AG04449 (cell line): ENCODE data around the gene BRSK2.

Source experiments
- CTCF ChIA-PET: fragments of 350-600 bp; formaldehyde crosslinking; extraction: SDS; loops from one replicate; lab custom pipeline; 2021; ENCODE audit warnings: antibody characterized with exemption; lab: Yijun Ruan, JAX
- POLR2A ChIA-PET: fragments of 400-600, 350-600 bp; formaldehyde crosslinking; extraction: SDS; loops from one replicate; lab custom pipeline; 2020; ENCODE audit warnings: antibody characterized with exemption, inconsistent platforms; lab: Yijun Ruan, JAX
- DNase-seq: peaks from one replicate; pipeline ENCODE4 v3.0.0-alpha.2; 2010; ENCODE audit warnings: low read depth, low spot score
- H3K4me3 ChIP-seq: 2 replicates; pipeline ENCODE4 v1.5.1; 2011; ENCODE audit warnings: low read depth, mild to moderate bottlenecking, control low read depth, low read length
- CTCF ChIP-seq: IDR thresholded peaks from one replicate; pipeline ENCODE4 v1.5.1; 2011; ENCODE audit warnings: mild to moderate bottlenecking, moderate library complexity, low read length, control low read depth, inconsistent platforms; ENCODE audit not compliant: insufficient read depth; ENCODE audit errors: missing control alignments

Gene BRSK2

GRCh38 chr11:1469287-1469910, 79.7 kb downstream of the BRSK2 start:
- H3K4me3 ChIP-seq = no peak overlapping the region
- ChIA-PET CTCF (no interaction called here), POLR2A (no interaction called here)
- TF ChIP-seq CTCF = no peak
- DNase-seq = no peak

- ChIA-PET POLR2A (no interaction called here), CTCF (interaction anchor here (1.7 kb wide), 1 partner anchor 19 kb away, joined by 4 read pairs; no protein-coding TSS in a partner anchor)
- TF ChIP-seq CTCF = no peak
Measured at GRCh38 chr11:1469911-1470680, 80.4 kb downstream of the BRSK2 start.

GRCh38 chr11:1470681-1471611, 81.2 kb downstream of the BRSK2 start:
- ChIA-PET POLR2A (no interaction called here), CTCF (interaction anchor here (1.7 kb wide), 1 partner anchor 18 kb away, joined by 4 read pairs; no protein-coding TSS in a partner anchor)
- no peak for DNase-seq
- TF ChIP-seq CTCF = no peak
- no peak overlapping the region for H3K4me3 ChIP-seq

More at GRCh38 chr11:1469911-1470680, 80.4 kb downstream of the BRSK2 start:
- H3K4me3 ChIP-seq = no peak overlapping the region
- DNase-seq = no peak

GRCh38 chr11:1471736-1472135, 82.0 kb downstream of the BRSK2 start:
- CTCF ChIA-PET = interaction anchor here (1.7 kb wide), 1 partner anchor 17 kb away, joined by 4 read pairs; no protein-coding TSS in a partner anchor
- POLR2A ChIA-PET = no interaction called here
- no peak for TF ChIP-seq CTCF

GRCh38 chr11:1472180-1473005, 82.7 kb downstream of the BRSK2 start:
- TF ChIP-seq CTCF = no peak
- CTCF ChIA-PET = no interaction called here
- DNase-seq = no peak
- H3K4me3 ChIP-seq = no peak overlapping the region
- POLR2A ChIA-PET = no interaction called here

More at GRCh38 chr11:1471736-1472135, 82.0 kb downstream of the BRSK2 start:
- DNase-seq = no peak
- H3K4me3 ChIP-seq = no peak overlapping the region
